GM21723 (cell line): Measurements from ENCODE around the gene DRD5.
"Not testable (repeated sequence)": the region's sequence is repeated elsewhere in the genome, so short reads cannot be mapped to it uniquely, and the experiment has no call there.

Experiments
- ATAC-seq: cut with Tn5 transposase; IDR thresholded peaks from one replicate; pipeline ENCODE4 v1.9.1; 2021; ENCODE audit warnings: mild to moderate bottlenecking, moderate library complexity; ENCODE audit not compliant: unreplicated experiment

The DRD5 gene

DNA sequence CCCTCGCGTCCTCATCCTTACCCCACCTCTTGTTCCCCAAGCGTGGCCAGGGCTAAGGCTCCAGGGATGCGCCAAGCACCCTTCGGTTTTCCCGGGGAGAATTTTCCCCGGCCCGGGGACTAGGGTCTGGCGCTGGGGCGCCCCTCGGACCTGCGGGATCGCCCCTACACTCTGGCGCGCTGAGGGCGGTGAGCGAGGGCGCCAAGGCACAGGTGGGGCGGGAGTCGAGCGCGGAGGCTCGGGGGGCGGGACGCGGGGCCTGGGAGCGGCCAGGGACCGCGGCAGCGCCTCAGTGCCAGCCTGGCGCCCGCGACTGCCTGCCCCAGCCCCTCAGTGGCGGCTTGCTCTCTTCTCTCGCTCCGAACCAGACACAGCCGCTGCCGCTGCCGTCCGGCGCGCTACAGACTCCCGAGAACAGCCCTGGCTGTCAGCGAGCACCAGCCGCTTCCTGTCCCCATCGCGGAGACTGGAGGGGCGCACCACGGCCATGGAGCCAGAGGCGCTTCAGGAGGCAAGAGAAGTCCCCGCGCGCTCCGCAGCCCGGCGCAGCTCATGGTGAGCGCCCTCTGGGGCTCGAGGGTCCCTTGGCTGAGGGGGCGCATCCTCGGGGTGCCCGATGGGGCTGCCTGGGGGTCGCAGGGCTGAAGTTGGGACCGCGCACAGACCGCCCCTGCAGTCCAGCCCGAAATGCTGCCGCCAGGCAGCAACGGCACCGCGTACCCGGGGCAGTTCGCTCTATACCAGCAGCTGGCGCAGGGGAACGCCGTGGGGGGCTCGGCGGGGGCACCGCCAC is at the start of gene DRD5:
TSS of gene DRD5 (plus strand) at position 292 of the 793 bp plus-strand sequence. CDS start at position 688, 396 bp downstream.
- no peak for ATAC-seq

DNA sequence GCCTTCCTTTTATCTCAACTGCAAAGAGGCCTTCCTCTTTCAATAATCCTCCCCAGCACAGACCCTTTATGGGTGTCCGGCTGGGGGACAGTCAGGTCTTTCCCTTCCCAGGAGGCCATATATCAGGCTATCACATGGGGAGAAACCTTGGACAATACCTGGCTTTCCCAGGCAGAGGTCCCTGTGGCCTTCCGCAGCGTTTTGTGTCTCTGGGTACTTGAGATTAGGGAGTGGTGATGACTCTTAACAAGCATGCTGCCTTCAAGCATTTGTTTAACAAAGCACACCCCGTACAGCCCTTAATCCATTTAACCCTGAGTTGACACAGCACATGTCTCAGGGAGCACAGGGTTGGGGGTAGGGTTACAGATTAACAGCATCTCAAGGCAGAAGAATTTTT is 49.2 kb upstream of the DRD5 start:
- not testable (repeated sequence) for ATAC-seq

GRCh38 chr4:9735515-9735914 is 45.9 kb upstream of the DRD5 start:
- no peak for ATAC-seq

DNA sequence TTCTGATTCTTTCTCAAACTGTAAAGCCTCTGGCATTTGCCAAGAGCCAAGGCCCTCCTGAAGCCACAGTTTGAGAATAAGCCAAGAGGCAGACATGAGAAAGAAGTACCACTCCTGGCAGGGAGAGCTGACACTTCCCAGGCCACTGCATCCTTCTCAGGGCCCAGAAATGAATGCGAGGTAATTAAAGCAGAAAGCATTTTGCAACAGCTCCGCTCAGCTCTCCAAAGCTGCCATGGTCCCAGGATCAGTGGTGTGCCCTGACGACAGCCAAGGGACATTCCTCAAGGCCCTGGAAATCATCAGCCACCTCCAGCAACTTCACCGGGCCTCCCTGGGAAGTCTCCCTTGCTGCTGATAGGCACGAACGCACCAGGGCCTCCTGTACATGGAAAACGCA is 44.2 kb upstream of the DRD5 start:
- ATAC-seq = not testable (repeated sequence)

- ATAC-seq = not testable (repeated sequence)
These were observed 37.6 kb upstream of the DRD5 start for GRCh38 chr4:9743789-9744188.

GRCh38 chr4:9745782-9746181 is 35.7 kb upstream of the DRD5 start:
- no peak for ATAC-seq

DNA sequence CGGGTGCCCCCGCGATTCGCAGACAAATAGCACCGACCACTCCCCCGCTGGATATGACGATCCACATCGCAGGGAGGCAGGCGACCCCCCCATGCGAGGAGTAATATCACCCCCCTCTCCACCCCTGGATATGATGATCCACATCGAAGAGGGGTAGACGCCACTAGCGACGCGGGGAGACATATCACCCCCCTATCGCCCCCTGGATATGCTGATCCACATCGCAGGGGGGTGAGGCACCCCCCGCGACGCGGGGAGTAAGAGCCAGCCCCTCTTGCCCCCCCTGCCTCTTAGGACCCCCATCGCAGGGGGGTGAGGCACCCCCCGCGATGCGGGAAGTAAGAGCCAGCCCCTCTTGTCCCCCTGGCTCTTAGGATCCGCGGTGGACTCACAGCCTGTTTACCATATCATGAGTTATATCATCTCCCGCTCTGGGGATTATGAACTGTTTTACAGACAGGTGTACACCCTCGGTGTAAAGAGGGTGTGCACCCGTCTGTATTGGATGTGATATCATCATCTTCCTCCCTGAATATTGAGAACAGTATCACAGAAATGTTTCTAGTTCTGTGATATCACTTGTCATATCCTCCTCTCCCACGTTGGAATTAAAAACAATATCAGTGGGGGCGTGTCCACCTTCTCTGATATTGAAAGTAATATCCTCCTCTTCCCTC is 22.7 kb upstream of the DRD5 start:
- ATAC-seq = no peak

- no peak for ATAC-seq
These were observed 18.5 kb upstream of the DRD5 start for GRCh38 chr4:9762823-9763475.

- no peak for ATAC-seq
These were observed 17.2 kb upstream of the DRD5 start for GRCh38 chr4:9764155-9764696.

GRCh38 chr4:9765091-9765490 is 16.3 kb upstream of the DRD5 start:
- no peak for ATAC-seq

DNA sequence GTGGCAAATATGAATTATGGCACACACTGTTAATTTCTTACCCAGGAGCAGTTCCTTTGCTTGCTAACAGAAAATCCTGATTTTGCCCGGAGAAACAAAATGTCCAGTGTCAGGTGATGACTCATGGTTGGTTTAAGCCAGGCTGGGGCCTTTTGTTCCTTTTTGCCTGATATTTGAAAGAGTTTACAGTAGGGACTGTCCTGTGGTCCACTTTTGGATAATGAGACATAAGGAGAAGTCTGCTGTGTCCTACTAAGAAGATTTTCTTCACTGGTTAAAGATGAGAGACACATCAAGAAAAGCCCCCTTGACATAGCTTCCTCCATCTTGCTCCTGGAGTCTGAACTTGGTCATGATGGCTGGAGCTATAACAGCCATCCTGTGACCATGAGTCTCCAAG is 12.1 kb upstream of the DRD5 start:
- no peak for ATAC-seq

DNA sequence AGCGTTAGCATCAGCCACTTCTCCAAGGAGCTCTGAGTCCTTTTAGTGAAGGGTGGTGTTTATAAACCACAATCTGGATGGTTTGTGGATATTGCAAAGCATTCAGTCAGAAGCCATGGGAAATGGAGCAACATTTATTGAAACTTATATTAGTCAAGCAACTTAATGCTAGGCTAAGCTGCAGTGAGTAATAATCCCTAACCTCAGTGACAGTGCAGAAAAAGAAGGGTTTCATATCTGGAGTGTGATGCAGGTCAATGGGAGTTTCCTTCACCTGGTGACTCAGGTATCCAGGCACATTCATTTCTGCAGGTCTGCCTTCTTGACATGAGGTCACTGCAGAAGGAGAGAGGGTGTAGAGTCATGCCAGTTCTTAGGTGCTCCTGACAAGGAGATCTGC is 10.4 kb upstream of the DRD5 start:
- no peak for ATAC-seq

GRCh38 chr4:9773471-9773870 is 8.0 kb upstream of the DRD5 start:
- ATAC-seq = no peak

- ATAC-seq = no peak
These were observed 652 bp downstream of the DRD5 start for GRCh38 chr4:9782136-9782436.

DNA sequence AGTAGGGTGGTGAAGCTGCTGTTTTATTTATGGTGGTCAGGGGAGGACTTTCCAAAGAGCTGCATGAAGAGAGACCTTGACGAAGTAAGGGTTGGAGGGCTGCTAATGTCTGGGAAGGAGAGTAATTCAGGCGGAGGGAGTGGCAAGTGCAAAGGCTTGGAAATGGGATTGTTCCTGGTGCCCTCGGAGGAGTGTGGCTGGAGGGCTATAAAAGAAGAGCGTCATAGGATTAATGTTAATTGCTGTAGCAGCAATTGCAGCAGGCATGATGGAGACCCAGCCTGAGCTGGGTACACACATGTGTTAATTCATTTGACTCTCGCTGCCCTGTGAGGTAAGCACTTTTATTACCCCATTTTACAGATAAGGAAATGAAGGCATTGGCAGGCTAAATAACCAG is 4.5 kb downstream of the DRD5 start:
- ATAC-seq = not testable (repeated sequence)

DNA sequence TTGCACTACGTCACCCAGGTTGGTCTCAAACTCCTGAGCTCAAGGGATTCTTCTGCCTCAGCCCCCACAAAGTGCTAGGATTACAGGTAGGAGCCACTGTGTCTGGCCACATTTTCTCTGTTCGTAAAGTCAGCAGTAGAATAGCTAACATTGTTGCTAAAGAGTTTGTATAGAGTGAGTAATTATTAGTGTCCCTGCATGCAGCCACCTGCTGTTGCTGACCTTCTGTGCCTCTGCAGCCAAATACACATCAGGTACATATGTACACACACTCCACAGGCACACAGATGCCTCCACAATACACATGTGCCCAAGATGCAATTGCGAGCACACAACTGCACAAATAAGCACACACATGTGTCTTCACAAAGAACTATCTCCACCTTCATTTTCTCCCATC is 10.9 kb downstream of the DRD5 start:
- ATAC-seq = no peak

DNA sequence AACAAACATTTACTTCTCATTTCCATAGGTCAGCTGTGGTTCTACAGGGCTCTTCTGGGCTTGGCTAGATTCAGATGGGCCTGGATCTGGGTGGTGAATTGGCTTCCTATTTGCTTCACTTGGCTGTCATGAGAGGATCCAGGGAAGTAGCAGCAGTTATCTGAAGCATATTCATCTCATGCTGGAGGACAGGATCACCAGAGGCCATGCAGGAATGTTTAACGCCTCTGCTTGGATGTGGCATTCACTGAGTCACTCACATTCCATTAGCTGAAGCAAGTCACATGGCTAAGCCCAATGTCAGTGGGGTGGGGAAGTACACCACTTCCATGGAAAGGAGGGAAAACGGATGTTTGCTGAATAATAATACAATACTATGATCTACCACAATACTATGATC is 15.2 kb downstream of the DRD5 start:
- ATAC-seq = not testable (repeated sequence)

GRCh38 chr4:9800848-9801247 is 19.4 kb downstream of the DRD5 start:
- no peak for ATAC-seq

GRCh38 chr4:9804918-9805317 is 23.5 kb downstream of the DRD5 start:
- ATAC-seq = no peak

GRCh38 chr4:9808077-9808476 is 26.6 kb downstream of the DRD5 start:
- no peak for ATAC-seq

DNA sequence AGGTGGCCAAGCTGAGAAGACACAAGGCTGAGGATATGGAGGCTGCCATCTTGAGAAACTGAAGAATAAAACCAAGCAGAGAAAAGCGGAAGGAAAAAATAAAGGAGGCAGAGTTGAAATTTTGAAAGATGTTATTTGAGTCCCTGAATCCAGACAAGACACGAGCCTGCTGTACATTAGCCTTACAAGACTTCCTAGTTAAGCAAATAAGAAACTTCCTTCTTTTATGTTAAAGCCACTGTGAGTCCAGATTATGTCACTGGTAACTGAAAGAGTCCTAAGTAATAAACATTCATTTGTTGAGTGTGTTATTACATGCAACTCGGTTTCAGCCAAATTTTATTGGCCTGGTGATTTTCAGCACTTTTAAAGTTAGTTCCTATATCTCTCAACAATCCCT is 30.4 kb downstream of the DRD5 start:
- no peak for ATAC-seq
